Right lobe of liver (tissue), 6 donors: ENCODE data around the gene EPN1. TPM values are rescaled to one million over a fixed set of nuclear protein-coding genes. Genes with fewer than 3 reads are reported as not detected.

ENCODE experiments used
- ATAC-seq, 4 donors: fragments of 200-7000 bp; cut with Tn5 transposase; one replicate each; pipeline ENCODE4 v1.9.1; 2020; ENCODE audit warnings: mild to moderate bottlenecking in 4 of 4, moderate library complexity in 4 of 4
- DNase-seq, 3 donors: peaks; one replicate each; pipeline ENCODE4 v3.0.0-alpha.2; 2020
- H3K27ac ChIP-seq, 3 donors: fragments of 200-600 bp; one replicate each; pipeline ENCODE4 v1.8.0; 2022
- H3K27me3 ChIP-seq, 2 donors: fragments of 200-600 bp; one replicate each; pipeline ENCODE4 v1.8.0; 2022
- H3K36me3 ChIP-seq, 4 donors: fragments of 200-600 bp; sonication (generic) in 1 of 4; one replicate each; pipeline versions ENCODE4 v1.5.1 to v1.8.0; 2017 to 2022; ENCODE audit warnings: control low read depth in 1 of 4
- H3K4me1 ChIP-seq, 4 donors: fragments of 200-600 bp; sonication (generic) in 1 of 4; one replicate each; pipeline versions ENCODE4 v1.5.1 to v1.8.0; 2017 to 2022; ENCODE audit warnings: control low read depth in 1 of 4
- H3K4me3 ChIP-seq, 3 donors: fragments of 200-600 bp; one replicate each; pipeline ENCODE4 v1.8.0; 2022
- H3K9me3 ChIP-seq, 4 donors: fragments of 200-600 bp; sonication (generic) in 1 of 4; one replicate each; pipeline versions ENCODE4 v1.5.1 to v1.8.0; 2017 to 2022; ENCODE audit warnings: control low read depth in 1 of 4
- POLR2A ChIP-seq: fragments of 450-650 bp; IDR thresholded peaks from one replicate; pipeline ENCODE4 v1.6.1; 2017; ENCODE audit warnings: antibody characterized with exemption, mild to moderate bottlenecking
- WGBS: methylation state at CpG from one replicate; pipeline ENCODE4 v1.1.6; 2018; ENCODE audit warnings: low coverage, low lambda C conversion rate; ENCODE audit not compliant: insufficient coverage; ENCODE audit errors: missing lambda C conversion rate; 5-methylcytosine and 5-hydroxymethylcytosine counted together
- intact Hi-C, 2 donors: fragments of 100-400 bp; cut with DNase I; formaldehyde crosslinking; loops; one replicate each; pipeline versions ENCODE4 v1.11.2 to v1.14.1; 2022
- total RNA-seq, 6 experiments: library from RNA; depleted of rRNA in 2 of 6; stranded (reverse); fragments of >200 nt in 2 of 6; fragmentation: NEBNext Ultra II Directional in 3 of 6; extraction: Animal tissue kit (Norgen Biotek cat#: 25700) in 3 of 6; gene quantifications; one replicate each; pipeline versions ENCODE4 v1.1.0 to v1.2.4, GENCODE V29; 2016 to 2023
- TF ChIP-seq, protein P1 (sequence below), 4 donors: fragments of 200-600 bp in 3 of 4; fragments of 450-650 bp in 1 of 4; IDR thresholded peaks; one replicate each; pipeline versions ENCODE4 v1.5.1 to v1.8.0; 2016 to 2022; ENCODE audit warnings: antibody characterized with exemption in 4 of 4, mild to moderate bottlenecking in 2 of 4
- donor health status: DM: no; HTN: yes; CAD: no.
- donor health status: DM: no; HTN: no; CAD: no.
- donor health status: DM: no; HTN: no; CAD: no.
- donor health status: DM: no; HTN: yes; CAD: no.
- donor health status: DM: no; HTN: yes; CAD: no.

EPN1 gene
- total RNA-seq, 6 experiments from 2014 or later, result 88.9 to 162 (median 107) TPM

DNA sequence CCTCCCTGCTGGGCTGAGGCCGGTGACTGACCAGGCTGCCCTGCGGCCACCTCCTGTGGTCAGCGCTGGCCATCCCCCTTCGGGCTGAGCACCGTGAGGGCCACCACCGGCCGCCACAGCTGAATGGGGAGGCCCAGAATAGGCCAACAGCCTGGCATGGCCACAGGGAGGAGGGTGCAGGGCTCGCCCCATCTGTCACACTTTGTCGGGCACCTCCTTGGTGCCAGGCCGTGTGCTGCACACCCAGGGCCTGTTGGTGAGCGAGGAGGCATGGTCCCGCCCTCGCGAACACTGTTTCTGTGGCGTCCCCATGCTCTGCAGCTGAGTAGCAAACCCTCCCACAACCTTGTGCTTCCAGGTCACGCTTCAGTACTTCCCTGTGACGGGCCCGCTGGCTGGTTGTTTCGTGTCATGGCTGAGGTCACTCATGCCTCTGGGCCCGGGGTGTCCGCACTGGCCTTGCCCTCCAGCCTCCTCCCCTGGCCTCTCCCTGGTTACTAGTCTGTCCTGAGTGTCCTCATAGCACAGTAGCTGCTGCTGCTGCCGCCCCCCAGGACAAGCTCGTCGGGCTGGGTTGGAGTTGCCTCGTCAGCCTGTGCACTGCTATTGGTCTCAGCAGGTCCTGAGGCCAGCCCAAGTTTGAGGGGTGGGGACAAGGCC lies 15.2 kb downstream of the EPN1 start:
- Histone ChIP-seq H3K36me3 (peaks cover 3 to 62% (median 31%) of the 10 kb centered on the region in 4 donors), H3K27ac (no peak overlapping the region), H3K4me3 (no peak overlapping the region), H3K27me3 (no peaks in the 10 kb centered on the region), H3K4me1 (peaks cover 0 to 3% (median 0%) of the 10 kb centered on the region in 4 donors), H3K9me3 (no peaks in the 10 kb centered on the region)
- TF ChIP-seq POLR2A, result no peak
- TF ChIP-seq, protein P1, sequence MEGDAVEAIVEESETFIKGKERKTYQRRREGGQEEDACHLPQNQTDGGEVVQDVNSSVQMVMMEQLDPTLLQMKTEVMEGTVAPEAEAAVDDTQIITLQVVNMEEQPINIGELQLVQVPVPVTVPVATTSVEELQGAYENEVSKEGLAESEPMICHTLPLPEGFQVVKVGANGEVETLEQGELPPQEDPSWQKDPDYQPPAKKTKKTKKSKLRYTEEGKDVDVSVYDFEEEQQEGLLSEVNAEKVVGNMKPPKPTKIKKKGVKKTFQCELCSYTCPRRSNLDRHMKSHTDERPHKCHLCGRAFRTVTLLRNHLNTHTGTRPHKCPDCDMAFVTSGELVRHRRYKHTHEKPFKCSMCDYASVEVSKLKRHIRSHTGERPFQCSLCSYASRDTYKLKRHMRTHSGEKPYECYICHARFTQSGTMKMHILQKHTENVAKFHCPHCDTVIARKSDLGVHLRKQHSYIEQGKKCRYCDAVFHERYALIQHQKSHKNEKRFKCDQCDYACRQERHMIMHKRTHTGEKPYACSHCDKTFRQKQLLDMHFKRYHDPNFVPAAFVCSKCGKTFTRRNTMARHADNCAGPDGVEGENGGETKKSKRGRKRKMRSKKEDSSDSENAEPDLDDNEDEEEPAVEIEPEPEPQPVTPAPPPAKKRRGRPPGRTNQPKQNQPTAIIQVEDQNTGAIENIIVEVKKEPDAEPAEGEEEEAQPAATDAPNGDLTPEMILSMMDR (IDR thresholded peaks at IDR 0.05), result no peak
- DNase-seq (peak in 1 of 3 donors; percentile 22), ATAC-seq (no peak)
- intact Hi-C loops, result no loop called here
- 82% methylated on average over 2 of the region's 25 CpGs for WGBS

DNA sequence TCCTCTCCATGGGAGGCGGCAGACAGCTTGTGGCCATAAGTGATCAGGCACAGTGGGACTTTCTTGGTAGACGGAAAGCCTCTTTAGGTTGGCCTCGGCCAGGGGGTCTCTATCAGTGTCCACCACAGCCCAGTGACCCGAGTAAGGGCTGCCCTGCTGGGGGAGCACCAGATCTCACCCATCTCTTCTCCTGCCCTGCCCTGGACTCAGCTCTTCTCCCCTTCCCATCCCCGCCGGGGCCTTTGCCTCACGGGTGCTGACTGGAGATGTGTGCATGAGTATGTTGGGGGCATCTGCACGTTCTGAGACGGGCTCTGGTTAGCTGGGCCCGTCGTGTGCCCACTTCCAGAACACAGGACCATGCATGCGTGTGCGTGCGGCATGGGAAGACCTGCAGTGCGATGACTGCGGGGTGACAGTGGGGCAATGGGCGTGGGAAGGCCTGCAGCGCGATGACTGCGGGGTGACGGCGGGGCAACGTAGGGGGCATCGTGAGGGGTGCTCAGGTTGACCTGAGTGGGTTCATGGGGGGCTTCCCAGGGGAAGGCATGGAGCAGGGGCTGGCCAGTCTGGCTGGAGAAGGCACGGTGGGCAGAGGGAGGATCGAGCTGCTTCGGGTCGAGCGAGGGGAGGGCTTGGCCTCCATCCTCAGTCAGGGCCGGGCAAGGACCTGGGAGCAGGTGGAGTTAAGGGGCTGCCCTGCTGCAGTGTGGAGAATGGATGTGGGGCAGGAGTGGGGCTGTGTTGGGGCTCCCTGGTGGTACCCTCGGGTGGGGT lies 15.9 kb downstream of the EPN1 start:
- Histone ChIP-seq H3K4me3 (no peak overlapping the region), H3K27ac (no peak overlapping the region), H3K27me3 (no peaks in the 10 kb centered on the region), H3K9me3 (no peaks in the 10 kb centered on the region), H3K36me3 (peaks cover 3 to 61% (median 29%) of the 10 kb centered on the region in 4 donors), H3K4me1 (no peaks in the 10 kb centered on the region)
- TF ChIP-seq, protein P1 (IDR thresholded peaks at IDR 0.05), result no peak
- TF ChIP-seq POLR2A, result no peak
- ATAC-seq (no peak), DNase-seq (no peak)
- intact Hi-C loops, result no loop called here
- 94% methylated on average over 14 of the region's 31 CpGs for WGBS

GRCh38 chr19:55691561-55692481 lies 16.8 kb downstream of the EPN1 start:
- WGBS, result 92% methylated on average over 19 of the region's 31 CpGs
- no peak for TF ChIP-seq POLR2A
- TF ChIP-seq, protein P1 (IDR thresholded peaks at IDR 0.05), result no peak
- peaks cover 3 to 61% (median 30%) of the 10 kb centered on the region in 4 donors for H3K36me3 ChIP-seq

DNA sequence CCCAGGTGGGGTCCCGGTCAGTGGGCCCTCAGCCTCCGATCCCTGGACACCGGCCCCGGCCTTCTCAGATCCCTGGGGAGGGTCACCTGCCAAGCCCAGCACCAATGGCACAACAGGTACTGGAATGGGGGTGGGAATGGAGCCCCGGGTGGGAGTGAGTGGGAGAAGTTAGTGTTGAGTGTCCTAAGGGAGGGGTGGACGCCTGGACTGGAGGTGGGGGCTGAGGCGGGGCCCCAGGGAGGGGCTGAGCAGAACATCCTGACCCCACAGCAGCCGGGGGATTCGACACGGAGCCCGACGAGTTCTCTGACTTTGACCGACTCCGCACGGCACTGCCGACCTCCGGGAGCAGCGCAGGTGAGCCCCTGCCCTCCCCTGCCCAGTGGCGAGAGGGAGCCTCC lies 17.7 kb downstream of the EPN1 start:
- Histone ChIP-seq H3K4me1 (no peaks in the 10 kb centered on the region), H3K27me3 (no peaks in the 10 kb centered on the region), H3K27ac (no peak overlapping the region), H3K9me3 (no peaks in the 10 kb centered on the region), H3K36me3 (peaks cover 3 to 67% (median 31%) of the 10 kb centered on the region in 4 donors), H3K4me3 (no peak overlapping the region)
- intact Hi-C loops, result no loop called here
- no peak for TF ChIP-seq POLR2A
- TF ChIP-seq, protein P1 (IDR thresholded peaks at IDR 0.05), result no peak
- DNase-seq (no peak), ATAC-seq (no peak)
- 86% methylated on average over 1 of the region's 19 CpGs for WGBS

More at GRCh38 chr19:55691561-55692481, 16.8 kb downstream of the EPN1 start:
- intact Hi-C loops, result no loop called here
- H3K4me1 ChIP-seq, result no peaks in the 10 kb centered on the region
- peak in 2 of 3 donors; percentile 11 to 45 for DNase-seq
- ATAC-seq, result no peak
- no peak overlapping the region for H3K4me3 ChIP-seq
- H3K27me3 ChIP-seq, result no peaks in the 10 kb centered on the region
- no peak overlapping the region for H3K27ac ChIP-seq
- no peaks in the 10 kb centered on the region for H3K9me3 ChIP-seq
